ENCODE data around the gene WDR91.

Gene WDR91

GRCh38 chr7:135217645-135218509, 6.6 kb upstream of the WDR91 start:
- TF ChIP-seq CTCF (conservative IDR thresholded peaks at IDR 0.05; ENCODE audit: control insufficient read depth, insufficient read depth, low read depth, low read length): no peak
- DNase-seq (ENCODE audit: low read depth): no peak
- H3K4me3 ChIP-seq (ENCODE audit: control insufficient read depth, low read depth, low read length): no peak overlapping the region

GRCh38 chr7:135215698-135216097, 4.4 kb upstream of the WDR91 start:
- no peak for DNase-seq (ENCODE audit: low read depth)
- H3K4me3 ChIP-seq (ENCODE audit: control insufficient read depth, low read depth, low read length): no peak overlapping the region
- no peak for TF ChIP-seq CTCF (conservative IDR thresholded peaks at IDR 0.05; ENCODE audit: control insufficient read depth, insufficient read depth, low read depth, low read length)

- H3K4me3 ChIP-seq (ENCODE audit: control insufficient read depth, low read depth, low read length): no peak overlapping the region
- TF ChIP-seq CTCF (conservative IDR thresholded peaks at IDR 0.05; ENCODE audit: control insufficient read depth, insufficient read depth, low read depth, low read length): no peak
- no peak for DNase-seq (ENCODE audit: low read depth)
Measured at GRCh38 chr7:135215180-135215579, 3.9 kb upstream of the WDR91 start.

GRCh38 chr7:135213831-135214230, 2.5 kb upstream of the WDR91 start:
- TF ChIP-seq CTCF (conservative IDR thresholded peaks at IDR 0.05; ENCODE audit: control insufficient read depth, insufficient read depth, low read depth, low read length): no peak
- no peak for DNase-seq (ENCODE audit: low read depth)
- no peak overlapping the region for H3K4me3 ChIP-seq (ENCODE audit: control insufficient read depth, low read depth, low read length)

DNA sequence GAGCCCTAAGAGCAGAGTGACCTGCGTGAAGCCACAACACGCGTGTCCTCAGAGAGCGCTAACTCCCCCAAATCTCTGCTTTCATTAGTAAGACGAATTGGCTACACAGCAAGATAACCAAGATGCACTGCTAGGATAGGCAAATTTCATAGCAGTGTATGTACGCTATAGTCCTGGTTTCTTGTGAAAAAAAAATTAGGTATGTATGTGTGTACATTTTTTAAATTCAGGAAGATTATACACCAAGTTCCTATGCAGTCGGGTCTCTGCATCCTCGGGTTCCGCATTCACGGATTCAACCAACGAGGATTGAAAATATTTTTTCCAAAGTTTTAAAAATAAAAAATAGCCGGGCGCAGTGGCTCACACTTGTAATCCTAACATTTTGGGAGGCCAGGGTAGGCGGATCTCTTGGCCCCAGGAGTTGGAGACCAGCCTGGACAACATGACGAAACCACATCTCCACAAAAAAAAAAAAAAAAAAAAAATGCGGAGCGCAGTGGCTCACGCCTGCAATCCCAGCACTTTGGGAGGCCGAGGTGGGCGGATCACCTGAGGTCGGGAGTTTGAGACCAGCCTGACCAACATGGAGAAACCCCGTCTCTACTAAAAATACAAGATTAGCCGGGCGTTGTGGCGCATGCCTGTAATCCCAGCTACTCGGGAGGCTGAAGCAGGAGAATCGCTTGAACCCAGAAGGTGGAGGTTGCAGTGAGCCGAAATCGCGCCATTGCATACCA, 790 bp upstream of the WDR91 start:
- peak; percentile 81 for DNase-seq (ENCODE audit: low read depth)
- peak overlapping the region; percentile 70 for H3K4me3 ChIP-seq (ENCODE audit: control insufficient read depth, low read depth, low read length)

- peak; percentile 18 for DNase-seq (ENCODE audit: low read depth)
- TF ChIP-seq CTCF (conservative IDR thresholded peaks at IDR 0.05; ENCODE audit: control insufficient read depth, insufficient read depth, low read depth, low read length): no peak
- peak overlapping the region; percentile 80 for H3K4me3 ChIP-seq (ENCODE audit: control insufficient read depth, low read depth, low read length)
Measured at GRCh38 chr7:135210888-135211178, 493 bp downstream of the WDR91 start.

GRCh38 chr7:135209225-135209834, 2.0 kb downstream of the WDR91 start:
- DNase-seq (ENCODE audit: low read depth): no peak
- TF ChIP-seq CTCF (conservative IDR thresholded peaks at IDR 0.05; ENCODE audit: control insufficient read depth, insufficient read depth, low read depth, low read length): no peak
- H3K4me3 ChIP-seq (ENCODE audit: control insufficient read depth, low read depth, low read length): no peak overlapping the region
